Measurements from ENCODE around the gene CAPN14. TPM values are rescaled to one million over a fixed set of nuclear protein-coding genes. Genes with fewer than 3 reads are reported as not detected.

CAPN14 gene
- total and polyA plus RNA-seq, 4 donors, result 0.03 to 0.26 (median 0.14) TPM

GRCh38 chr2:31136000-31136399 lies 81.3 kb downstream of the CAPN14 start:
- no peak for TF ChIP-seq CTCF (IDR thresholded peaks at IDR 0.05; ENCODE audit: control extremely low read depth, extremely low read depth)
- H3K36me3 ChIP-seq (ENCODE audit: control insufficient read depth in 4 of 4, insufficient read depth in 4 of 4, low read length in 4 of 4), result no peaks in the 10 kb centered on the region
- H3K4me1 ChIP-seq (ENCODE audit: control insufficient read depth in 5 of 5, insufficient read depth in 5 of 5, low read length in 5 of 5), result peaks cover 0 to 11% (median 0%) of the 10 kb centered on the region in 5 donors
- peaks cover 0 to 37% (median 31%) of the 10 kb centered on the region in 3 donors for H3K27me3 ChIP-seq (ENCODE audit: control insufficient read depth in 3 of 3, insufficient read depth in 3 of 3, low read length in 2 of 3)
- no peak for ATAC-seq (ENCODE audit: insufficient read depth, low FRiP score)
- no peak overlapping the region for H3K27ac ChIP-seq (ENCODE audit: low read depth in 1 of 2, low read length in 1 of 2)
- H3K4me3 ChIP-seq, result no peak overlapping the region
- H3K9ac ChIP-seq (ENCODE audit: insufficient read depth in 1 of 2, low read length in 2 of 2), result no peak overlapping the region
- DNase-seq, result no peak
- WGBS, 2 donors, result 74 to 78% methylated on average over 3 of the region's 3 CpGs
- peaks cover 0 to 2% (median 0%) of the 10 kb centered on the region in 4 donors for H3K9me3 ChIP-seq (ENCODE audit: control insufficient read depth in 4 of 4, insufficient read depth in 3 of 4, low read length in 3 of 4)

GRCh38 chr2:31134480-31134879 lies 82.8 kb downstream of the CAPN14 start:
- peaks cover 0 to 35% (median 28%) of the 10 kb centered on the region in 3 donors for H3K27me3 ChIP-seq (ENCODE audit: control insufficient read depth in 3 of 3, insufficient read depth in 3 of 3, low read length in 2 of 3)

GRCh38 chr2:31132786-31133185 lies 84.5 kb downstream of the CAPN14 start:
- DNase-seq (no peak), ATAC-seq (ENCODE audit: insufficient read depth, low FRiP score) (no peak)
- Histone ChIP-seq H3K9me3 (ENCODE audit: control insufficient read depth in 4 of 4, insufficient read depth in 3 of 4, low read length in 3 of 4) (no peaks in the 10 kb centered on the region), H3K4me3 (no peak overlapping the region), H3K36me3 (ENCODE audit: control insufficient read depth in 4 of 4, insufficient read depth in 4 of 4, low read length in 4 of 4) (no peaks in the 10 kb centered on the region), H3K9ac (ENCODE audit: insufficient read depth in 1 of 2, low read length in 2 of 2) (no peak overlapping the region), H3K4me1 (ENCODE audit: control insufficient read depth in 5 of 5, insufficient read depth in 5 of 5, low read length in 5 of 5) (peaks cover 0 to 7% (median 0%) of the 10 kb centered on the region in 5 donors), H3K27me3 (ENCODE audit: control insufficient read depth in 3 of 3, insufficient read depth in 3 of 3, low read length in 2 of 3) (peaks cover 0 to 28% (median 23%) of the 10 kb centered on the region in 3 donors), H3K27ac (ENCODE audit: low read depth in 1 of 2, low read length in 1 of 2) (no peak overlapping the region)
- 93 to 95% methylated on average over 5 of the region's 5 CpGs for WGBS, 2 donors
- no peak for TF ChIP-seq CTCF (IDR thresholded peaks at IDR 0.05; ENCODE audit: control extremely low read depth, extremely low read depth)

More at GRCh38 chr2:31134480-31134879, 82.8 kb downstream of the CAPN14 start:
- H3K27ac ChIP-seq (ENCODE audit: low read depth in 1 of 2, low read length in 1 of 2), result no peak overlapping the region
- H3K36me3 ChIP-seq (ENCODE audit: control insufficient read depth in 4 of 4, insufficient read depth in 4 of 4, low read length in 4 of 4), result no peaks in the 10 kb centered on the region
- WGBS, 2 donors, result 89 to 91% methylated on average over 5 of the region's 5 CpGs
- TF ChIP-seq CTCF (IDR thresholded peaks at IDR 0.05; ENCODE audit: control extremely low read depth, extremely low read depth), result no peak
- peaks cover 0 to 11% (median 0%) of the 10 kb centered on the region in 5 donors for H3K4me1 ChIP-seq (ENCODE audit: control insufficient read depth in 5 of 5, insufficient read depth in 5 of 5, low read length in 5 of 5)
- H3K4me3 ChIP-seq, result no peak overlapping the region
- no peak overlapping the region for H3K9ac ChIP-seq (ENCODE audit: insufficient read depth in 1 of 2, low read length in 2 of 2)
- DNase-seq (no peak), ATAC-seq (ENCODE audit: insufficient read depth, low FRiP score) (no peak)
- H3K9me3 ChIP-seq (ENCODE audit: control insufficient read depth in 4 of 4, insufficient read depth in 3 of 4, low read length in 3 of 4), result peaks cover 0 to 2% (median 0%) of the 10 kb centered on the region in 4 donors

- no peak for ATAC-seq (ENCODE audit: insufficient read depth, low FRiP score)
- no peak overlapping the region for H3K27ac ChIP-seq (ENCODE audit: low read depth in 1 of 2, low read length in 1 of 2)
- no peak for TF ChIP-seq CTCF (IDR thresholded peaks at IDR 0.05; ENCODE audit: control extremely low read depth, extremely low read depth)
- WGBS, 2 donors, result 70 to 83% methylated on average over 4 of the region's 4 CpGs
- H3K4me1 ChIP-seq (ENCODE audit: control insufficient read depth in 5 of 5, insufficient read depth in 5 of 5, low read length in 5 of 5), result peaks cover 0 to 3% (median 0%) of the 10 kb centered on the region in 5 donors
- no peaks in the 10 kb centered on the region for H3K36me3 ChIP-seq (ENCODE audit: control insufficient read depth in 4 of 4, insufficient read depth in 4 of 4, low read length in 4 of 4)
- no peak for DNase-seq
- no peak overlapping the region for H3K4me3 ChIP-seq
- no peaks in the 10 kb centered on the region for H3K9me3 ChIP-seq (ENCODE audit: control insufficient read depth in 4 of 4, insufficient read depth in 3 of 4, low read length in 3 of 4)
- peaks cover 0 to 24% (median 19%) of the 10 kb centered on the region in 3 donors for H3K27me3 ChIP-seq (ENCODE audit: control insufficient read depth in 3 of 3, insufficient read depth in 3 of 3, low read length in 2 of 3)
- no peak overlapping the region for H3K9ac ChIP-seq (ENCODE audit: insufficient read depth in 1 of 2, low read length in 2 of 2)
Observed at GRCh38 chr2:31131871-31132270, 85.4 kb downstream of the CAPN14 start.

All from lung (tissue), 12 donors.